PC-3 (cell line): ENCODE data around the gene HHIPL2. TPM values are rescaled to one million over a fixed set of nuclear protein-coding genes. Genes with fewer than 3 reads are reported as not detected.

Source experiments
- ATAC-seq: fragments of 200-7000 bp; cut with Tn5 transposase; 2 replicates; pipeline ENCODE4 v1.9.1; 2020; ENCODE audit warnings: mild to moderate bottlenecking, moderate library complexity
- BruUV-seq: library from RNA; stranded (reverse); fragments of 400-500 nt; replicated peaks from 2 replicates; lab custom pipeline; 2021; lab: Mats Ljungman, UMichigan
- CTCF ChIA-PET: fragments of 300-600 bp; sonication (Branson Sonifier 250); formaldehyde crosslinking; loops from one replicate; lab custom pipeline; 2022; ENCODE audit warnings: antibody characterized with exemption; lab: Charles Lee
- POLR2A ChIA-PET: fragments of 300-600 bp; sonication (Branson Sonifier 250); formaldehyde crosslinking; loops from one replicate; lab custom pipeline; 2022; ENCODE audit warnings: antibody characterized with exemption; ENCODE audit not compliant: unreplicated experiment; lab: Charles Lee
- DNase-seq: peaks from one replicate; pipeline ENCODE4 v3.0.0-alpha.2; 2015
- H2AFZ ChIP-seq: fragments of 300-600 bp; sonication (generic); 2 replicates; pipeline ENCODE4 v1.6.0; 2016; ENCODE audit warnings: antibody characterized with exemption, low read length
- H3F3A ChIP-seq: fragments of 300-600 bp; sonication (generic); one replicate; pipeline ENCODE4 v1.6.0; 2017; ENCODE audit warnings: antibody characterized with exemption, low read length, control low read depth, mild to moderate bottlenecking; ENCODE audit not compliant: unreplicated experiment
- H3K27ac ChIP-seq: fragments of 300-600 bp; sonication (generic); 2 replicates; pipeline ENCODE4 v1.5.1; 2016; ENCODE audit warnings: mild to moderate bottlenecking, low read length
- H3K27me3 ChIP-seq: fragments of 300-600 bp; sonication (generic); 2 replicates; pipeline ENCODE4 v1.6.1; 2016; ENCODE audit warnings: low read length, mixed read lengths
- H3K36me3 ChIP-seq: fragments of 300-600 bp; sonication (generic); 2 replicates; pipeline ENCODE4 v1.6.1; 2016; ENCODE audit warnings: low read depth, mixed run types, low read length, mixed read lengths
- H3K4me1 ChIP-seq: fragments of 300-600 bp; sonication (generic); 2 replicates; pipeline ENCODE4 v1.5.1; 2016; ENCODE audit warnings: low read length; ENCODE audit not compliant: insufficient read depth
- H3K4me2 ChIP-seq: fragments of 300-600 bp; sonication (generic); 2 replicates; pipeline ENCODE4 v1.6.0; 2016; ENCODE audit warnings: low read length
- H3K4me3 ChIP-seq: fragments of 300-600 bp; sonication (generic); 2 replicates; pipeline ENCODE4 v1.5.1; 2016; ENCODE audit warnings: mild to moderate bottlenecking, low read length, mixed read lengths
- H3K79me2 ChIP-seq: fragments of 300-600 bp; sonication (generic); 2 replicates; pipeline ENCODE4 v1.6.1; 2017; ENCODE audit warnings: low read length, mixed read lengths
- H3K9ac ChIP-seq: fragments of 300-600 bp; sonication (generic); 2 replicates; pipeline ENCODE4 v1.6.0; 2016; ENCODE audit warnings: mild to moderate bottlenecking, low read length
- H3K9me2 ChIP-seq: fragments of 300-600 bp; sonication (generic); replicated peaks from 2 replicates; pipeline ENCODE4 v1.6.1; 2016; ENCODE audit warnings: mixed run types, low read length, mixed read lengths
- H3K9me3 ChIP-seq: fragments of 300-600 bp; sonication (generic); 2 replicates; pipeline ENCODE4 v1.6.1; 2016; ENCODE audit warnings: low read length, mixed read lengths
- H4K20me1 ChIP-seq: fragments of 300-600 bp; sonication (generic); 2 replicates; pipeline ENCODE4 v1.6.1; 2016; ENCODE audit warnings: low read length, mixed read lengths
- CTCF ChIP-seq: fragments of 300-600 bp; sonication (generic); conservative IDR thresholded peaks from 2 replicates; pipeline ENCODE4 v1.5.1; 2017; ENCODE audit warnings: antibody characterized with exemption, low read depth, mild to moderate bottlenecking, low read length
- EZH2 ChIP-seq: fragments of 300-600 bp; sonication (generic); IDR thresholded peaks from one replicate; pipeline ENCODE4 v1.6.1; 2017; ENCODE audit warnings: antibody characterized with exemption, mild to moderate bottlenecking, low read length; ENCODE audit not compliant: unreplicated experiment
- EZH2phosphoT487 ChIP-seq: fragments of 300-600 bp; sonication (generic); IDR thresholded peaks from 2 replicates; pipeline ENCODE4 v1.6.1; 2018; ENCODE audit warnings: mild to moderate bottlenecking, antibody characterized with exemption, low read length, borderline replicate concordance
- intact Hi-C: fragments of 100-400 bp; cut with micrococcal nuclease; formaldehyde crosslinking; loops from 2 replicates; pipeline ENCODE4 v1.9.0; 2023
- total RNA-seq: library from RNA; depleted of rRNA; stranded (reverse); fragments of >200 nt; gene quantifications from 2 replicates; pipeline ENCODE4 v1.2.3, GENCODE V29; 2014

The HHIPL2 gene
- total RNA-seq, 1 experiment from 2014 or later = 1.2 TPM

GRCh38 chr1:222539951-222540597, 7.8 kb downstream of the HHIPL2 start:
- no peaks in the 10 kb centered on the region for H3F3A ChIP-seq
- DNase-seq = no peak
- no peaks in the 10 kb centered on the region for H3K79me2 ChIP-seq
- H3K9ac ChIP-seq = no peak overlapping the region
- no peak overlapping the region for H3K4me2 ChIP-seq
- POLR2A ChIA-PET = no interaction called here
- CTCF ChIA-PET = no interaction called here
- BruUV-seq = no TSS peak
- no peaks in the 10 kb centered on the region for H3K36me3 ChIP-seq
- H3K4me3 ChIP-seq = no peak overlapping the region
- TF ChIP-seq CTCF (no peak), EZH2phosphoT487 (no peak), EZH2 (no peak)
- no peaks in the 10 kb centered on the region for H3K4me1 ChIP-seq
- no peak overlapping the region for H2AFZ ChIP-seq
- no peaks in the 10 kb centered on the region for H3K9me2 ChIP-seq
- no peak overlapping the region for H3K27ac ChIP-seq
- intact Hi-C loops = no loop called here
- H3K9me3 ChIP-seq = no peaks in the 10 kb centered on the region
- no peaks in the 10 kb centered on the region for H4K20me1 ChIP-seq
- no peak; the same call in 1 of the 2 replicates for ATAC-seq
- H3K27me3 ChIP-seq = no peaks in the 10 kb centered on the region

GRCh38 chr1:222535455-222535854, 12.4 kb downstream of the HHIPL2 start:
- Histone ChIP-seq H3K27me3 (no peaks in the 10 kb centered on the region), H3K9me2 (no peaks in the 10 kb centered on the region), H3K4me3 (no peak overlapping the region), H3K9ac (no peak overlapping the region), H3F3A (no peaks in the 10 kb centered on the region), H3K36me3 (no peaks in the 10 kb centered on the region), H3K27ac (no peak overlapping the region), H3K4me2 (no peak overlapping the region), H4K20me1 (no peaks in the 10 kb centered on the region), H3K79me2 (no peaks in the 10 kb centered on the region), H3K9me3 (no peaks in the 10 kb centered on the region), H2AFZ (no peak overlapping the region), H3K4me1 (no peaks in the 10 kb centered on the region)
- no peak for DNase-seq
- no peak for ATAC-seq
- intact Hi-C loops = no loop called here
- ChIA-PET POLR2A (no interaction called here), CTCF (no interaction called here)
- TF ChIP-seq EZH2 (no peak), CTCF (no peak), EZH2phosphoT487 (no peak)
- no TSS peak for BruUV-seq

GRCh38 chr1:222530852-222531251, 17.1 kb downstream of the HHIPL2 start:
- BruUV-seq = no TSS peak
- Histone ChIP-seq H3K27me3 (no peaks in the 10 kb centered on the region), H3K4me3 (no peak overlapping the region), H2AFZ (no peak overlapping the region), H3K9me3 (no peaks in the 10 kb centered on the region), H3K9me2 (no peaks in the 10 kb centered on the region), H3K4me1 (no peaks in the 10 kb centered on the region), H3K36me3 (no peaks in the 10 kb centered on the region), H3K9ac (no peak overlapping the region), H3F3A (no peaks in the 10 kb centered on the region), H3K27ac (no peak overlapping the region), H3K79me2 (no peaks in the 10 kb centered on the region), H3K4me2 (no peak overlapping the region), H4K20me1 (no peaks in the 10 kb centered on the region)
- no peak for TF ChIP-seq CTCF
- TF ChIP-seq EZH2 = no peak
- no peak for TF ChIP-seq EZH2phosphoT487
- intact Hi-C loops = no loop called here
- no peak for DNase-seq
- CTCF ChIA-PET = no interaction called here
- ATAC-seq = no peak
- POLR2A ChIA-PET = no interaction called here
